Stimulated activated CD4-positive, alpha-beta T cell treated with anti-CD3 and anti-CD28 coated beads, Interleukin-2, amount 100 ng/mL, for 48 hours (primary cell): ENCODE results near the gene TARBP2.
A peak's percentile ranks its signal among the peaks of the same experiment; 100 is the strongest.

ENCODE experiments used
- DNase-seq, 2 donors: peaks; one replicate each; pipeline ENCODE4 v3.0.0-alpha.2; 2020

The TARBP2 gene, protein sequence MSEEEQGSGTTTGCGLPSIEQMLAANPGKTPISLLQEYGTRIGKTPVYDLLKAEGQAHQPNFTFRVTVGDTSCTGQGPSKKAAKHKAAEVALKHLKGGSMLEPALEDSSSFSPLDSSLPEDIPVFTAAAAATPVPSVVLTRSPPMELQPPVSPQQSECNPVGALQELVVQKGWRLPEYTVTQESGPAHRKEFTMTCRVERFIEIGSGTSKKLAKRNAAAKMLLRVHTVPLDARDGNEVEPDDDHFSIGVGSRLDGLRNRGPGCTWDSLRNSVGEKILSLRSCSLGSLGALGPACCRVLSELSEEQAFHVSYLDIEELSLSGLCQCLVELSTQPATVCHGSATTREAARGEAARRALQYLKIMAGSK

DNA sequence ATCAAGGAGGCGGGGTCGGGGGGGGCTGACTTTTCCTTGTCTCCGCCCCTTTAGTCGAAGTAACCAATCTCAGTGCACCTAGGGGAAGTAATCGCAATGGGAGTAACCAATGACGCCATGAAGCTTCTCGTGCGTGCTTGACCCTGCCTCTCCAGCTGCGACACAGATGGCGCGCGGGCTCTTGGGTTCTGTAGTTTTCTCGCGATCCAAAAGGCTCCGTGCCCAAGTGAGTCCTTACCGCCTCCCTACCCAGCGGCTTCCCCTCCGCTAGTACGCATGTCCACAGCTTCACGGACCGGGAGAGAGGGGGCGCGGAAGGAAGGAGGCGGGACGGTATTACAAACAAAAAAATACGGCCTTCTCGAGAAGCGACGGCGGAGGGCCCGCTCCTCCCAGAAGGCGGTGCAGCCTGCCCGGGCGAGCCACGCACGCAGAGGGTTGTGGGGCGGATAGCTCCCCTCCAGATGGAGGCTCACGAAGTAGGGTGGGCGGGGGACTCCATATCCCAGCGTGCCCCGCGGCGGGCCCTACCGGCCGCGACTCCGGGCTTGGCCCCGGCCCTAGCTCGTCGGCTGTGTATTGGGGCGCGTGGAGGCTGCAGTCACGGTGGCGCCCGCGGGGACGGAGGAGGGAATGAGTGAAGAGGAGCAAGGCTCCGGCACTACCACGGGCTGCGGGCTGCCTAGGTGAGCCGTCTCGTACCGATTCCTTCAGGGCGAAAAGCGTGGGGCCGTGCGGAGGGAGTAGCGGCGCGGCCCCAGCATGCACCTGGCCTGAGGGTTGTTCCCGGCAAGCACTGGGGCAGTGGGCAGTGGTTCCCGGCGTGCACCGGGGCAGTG is at the start of gene TARBP2:
TARBP2 (plus strand) TSS at position 508 of the 839 bp plus-strand sequence; CDS start at position 634, 126 bp downstream.
- DNase-seq: peak; percentile 87 to 93

DNA sequence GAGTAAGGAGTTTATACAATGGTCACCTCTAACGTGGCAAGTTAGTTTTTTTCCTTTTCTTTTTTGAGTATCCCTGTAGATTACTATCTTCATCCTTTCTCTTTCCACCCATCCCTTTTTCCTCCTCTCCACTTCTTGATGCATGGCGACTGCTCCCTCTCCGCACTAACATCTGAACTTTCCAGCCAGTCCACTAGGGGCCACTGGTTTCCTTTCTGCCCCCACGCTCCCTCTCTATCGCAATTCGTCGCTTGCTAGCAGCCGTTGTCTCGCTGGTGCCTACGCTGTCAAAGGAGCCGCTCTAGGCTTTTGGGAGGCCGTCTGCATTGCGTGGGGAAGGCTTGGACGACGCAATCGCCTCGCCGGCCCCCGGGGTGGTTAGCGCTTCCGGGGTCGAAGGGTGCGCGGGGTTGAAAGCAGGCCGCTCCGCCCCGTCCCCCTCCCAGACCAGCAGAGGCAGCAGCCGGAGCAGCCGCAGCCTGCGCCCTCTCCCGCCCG is 49.4 kb upstream of the TARBP2 start, which contains the start of gene PCBP2:
PCBP2 (plus strand) TSS at position 442 of the 498 bp plus-strand sequence. CDS start 2,699 bp downstream, outside the sequence.
- peak; percentile 92 to 94 for DNase-seq

DNA sequence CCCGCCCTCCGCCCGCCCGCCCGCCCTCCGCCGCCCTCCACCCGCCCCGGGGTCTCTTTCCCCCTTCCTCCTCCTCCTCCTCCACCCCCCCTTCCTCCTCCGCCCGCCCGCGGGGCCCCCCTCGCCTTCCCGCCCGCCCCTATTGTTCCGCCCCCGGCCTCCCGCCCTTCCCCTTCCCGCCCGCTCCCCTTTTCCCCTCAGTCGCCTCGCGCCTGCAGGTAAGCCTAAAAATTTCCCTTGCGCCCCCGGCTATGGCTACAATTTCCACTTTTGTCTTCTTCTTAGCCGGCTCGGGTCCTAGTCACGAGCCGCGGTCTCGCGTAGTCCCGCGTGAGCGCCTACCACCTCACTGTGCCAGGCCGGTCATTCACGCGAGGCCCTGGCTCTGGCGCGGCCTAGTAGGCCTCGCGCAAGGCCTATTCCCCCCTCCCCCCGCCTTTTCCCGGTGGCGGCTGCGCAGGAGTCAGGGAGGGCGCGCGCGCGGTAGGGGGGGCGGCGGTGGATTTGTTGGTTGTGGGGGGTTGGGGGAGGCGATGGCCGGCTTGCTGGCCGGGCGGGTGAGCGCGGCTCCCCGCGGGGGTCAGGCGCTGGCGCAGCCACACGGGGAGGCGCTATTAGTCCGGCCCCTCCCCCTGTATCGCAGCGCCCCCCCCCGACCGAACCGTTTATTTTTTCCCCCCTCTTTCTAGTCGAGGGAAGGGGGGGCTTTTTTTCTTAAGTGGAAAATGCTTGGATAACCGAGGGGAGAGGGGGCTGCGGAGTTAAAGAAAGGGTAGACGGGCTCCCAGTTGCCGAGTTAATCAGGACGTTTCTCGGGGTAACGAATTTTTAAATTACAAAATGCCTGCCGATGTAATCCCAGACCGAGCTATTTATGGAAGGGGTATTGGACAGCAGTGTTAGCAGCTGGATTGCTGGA is 48.7 kb upstream of the TARBP2 start:
- DNase-seq: peak; percentile 60 to 62

DNA sequence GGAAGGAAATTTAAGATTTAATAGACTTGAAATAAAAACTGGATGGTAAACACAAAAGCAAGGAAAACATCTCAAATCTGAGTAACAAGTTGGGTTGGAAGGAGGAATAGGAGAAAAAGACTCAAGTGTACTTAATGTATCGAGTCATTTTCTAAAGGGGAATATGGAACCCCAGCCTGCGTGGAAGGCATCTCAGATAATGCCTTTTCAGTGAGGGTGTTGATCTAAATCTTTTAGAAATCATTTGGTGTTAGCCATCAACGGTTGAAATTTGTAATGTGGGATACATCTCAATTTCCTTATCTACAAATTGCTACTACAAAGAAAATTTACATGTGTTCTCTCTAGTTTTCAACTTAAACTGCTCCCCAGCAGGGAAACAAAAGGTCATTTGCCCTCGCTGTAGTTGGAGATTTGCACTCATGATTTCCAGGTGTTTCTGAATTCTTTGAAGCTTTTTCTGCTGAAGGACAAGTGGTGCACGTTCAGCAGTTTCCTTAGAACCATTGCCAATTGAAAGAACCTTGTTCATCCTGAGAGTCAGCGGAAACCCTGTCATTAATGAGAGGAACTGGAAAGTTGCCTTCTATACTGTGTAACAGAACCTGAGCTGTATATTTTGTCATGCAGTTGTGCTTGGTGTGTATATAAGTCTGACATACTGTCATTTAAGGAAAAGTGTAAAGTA is 47.0 kb upstream of the TARBP2 start:
- DNase-seq: no peak

DNA sequence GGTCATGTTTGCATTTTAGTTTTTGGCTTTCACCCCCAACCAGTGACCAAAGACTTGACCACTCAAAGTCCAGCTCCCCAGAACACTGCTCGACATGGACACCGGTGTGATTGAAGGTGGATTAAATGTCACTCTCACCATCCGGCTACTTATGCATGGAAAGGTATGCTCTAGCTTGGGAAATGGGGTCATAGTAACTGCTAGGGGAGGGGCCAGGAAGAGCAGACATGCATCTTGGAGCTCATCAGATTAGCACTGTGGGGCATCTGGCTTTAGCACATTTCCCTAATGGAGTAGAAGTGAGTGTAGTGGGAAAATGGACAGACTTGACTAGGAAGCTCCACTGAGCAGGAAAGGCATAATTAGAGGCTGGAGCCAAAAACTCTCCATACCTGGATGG is 46.4 kb upstream of the TARBP2 start:
- DNase-seq: no peak

DNA sequence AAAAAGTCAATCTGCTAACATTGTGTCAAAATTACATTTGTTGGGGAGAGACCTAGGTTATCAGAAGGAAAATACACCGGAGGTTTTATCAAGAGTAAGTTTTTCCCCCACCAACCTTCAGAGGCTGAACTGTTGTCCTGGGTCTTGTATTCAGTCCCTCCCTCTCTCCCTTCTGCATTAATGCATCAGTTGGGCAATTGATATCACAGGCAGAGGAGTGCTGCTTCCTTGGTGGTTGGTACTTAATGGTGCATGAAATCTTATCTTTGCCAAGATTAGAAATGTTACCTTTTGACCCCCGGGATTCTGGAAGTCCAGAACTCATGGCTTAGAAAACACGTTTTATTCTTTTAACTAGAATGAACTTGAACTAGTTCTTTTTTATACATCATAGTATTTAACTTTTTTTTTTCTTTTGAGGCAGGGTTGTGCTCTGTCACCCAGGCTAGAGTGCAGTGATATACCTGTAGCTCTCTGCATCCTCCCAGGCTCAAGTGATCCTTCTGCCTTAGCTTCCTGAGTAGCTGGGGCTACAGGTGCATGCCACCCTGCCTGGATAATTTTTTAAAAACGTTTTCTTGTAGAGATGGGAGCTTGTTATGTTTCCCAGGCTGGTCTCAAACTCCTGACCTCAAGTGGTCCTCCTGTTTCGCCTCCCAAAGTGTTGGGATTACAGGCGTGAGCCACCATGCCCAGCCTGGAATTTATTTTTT is 44.3 kb upstream of the TARBP2 start:
- DNase-seq: no peak

DNA sequence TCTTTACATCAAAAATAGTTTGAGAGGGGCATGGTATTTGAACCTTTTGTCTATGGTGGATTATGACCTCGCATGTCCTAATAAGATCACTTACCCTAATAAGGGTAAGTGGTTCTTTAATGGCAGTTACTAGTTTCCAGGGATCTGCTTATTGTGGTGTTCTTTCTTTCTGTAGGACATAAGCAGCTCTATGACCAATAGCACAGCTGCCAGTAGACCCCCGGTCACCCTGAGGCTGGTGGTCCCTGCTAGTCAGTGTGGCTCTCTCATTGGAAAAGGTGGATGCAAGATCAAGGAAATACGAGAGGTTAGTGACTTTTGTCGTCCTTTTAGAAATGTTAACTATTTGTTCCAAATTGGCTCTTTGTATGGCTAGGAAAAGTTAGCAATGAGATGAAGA is 42.0 kb upstream of the TARBP2 start:
- no peak for DNase-seq

DNA sequence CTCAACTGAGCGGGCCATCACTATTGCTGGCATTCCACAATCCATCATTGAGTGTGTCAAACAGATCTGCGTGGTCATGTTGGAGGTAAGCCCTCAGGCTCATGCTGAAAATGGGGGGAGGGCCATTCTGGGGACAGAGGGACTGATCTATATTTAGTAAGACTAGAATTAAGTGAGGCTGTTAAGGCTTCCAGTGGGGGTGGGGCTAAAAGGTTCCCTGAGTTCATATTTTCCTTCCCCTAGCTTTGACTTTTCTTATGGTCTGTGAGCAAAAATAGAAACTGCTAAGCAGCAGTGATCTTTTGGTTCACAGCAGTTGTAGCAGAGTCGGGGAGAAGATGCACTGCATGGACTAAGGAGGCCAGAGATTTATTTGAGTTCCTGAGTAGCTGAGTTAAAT is 40.0 kb upstream of the TARBP2 start:
- DNase-seq: no peak

DNA sequence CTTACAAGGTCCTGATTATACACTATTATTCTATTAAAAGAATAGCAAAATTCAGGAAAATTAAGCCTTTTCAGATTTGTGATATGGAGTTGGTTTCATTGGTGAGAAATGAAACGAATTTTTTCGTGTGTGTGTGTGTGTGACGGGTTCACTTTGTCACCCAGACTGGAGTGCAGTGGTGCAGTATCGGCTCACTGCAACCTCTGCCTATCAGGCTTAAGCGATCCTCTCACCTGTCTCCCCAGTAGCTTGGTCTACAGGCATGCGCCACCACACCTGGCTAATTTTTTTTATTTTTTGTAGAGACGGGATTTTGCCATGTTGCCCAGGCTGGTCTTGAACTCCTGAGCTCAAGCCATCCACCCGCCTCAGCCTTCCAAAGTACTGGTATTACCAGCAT is 39.5 kb upstream of the TARBP2 start:
- no peak for DNase-seq

DNA sequence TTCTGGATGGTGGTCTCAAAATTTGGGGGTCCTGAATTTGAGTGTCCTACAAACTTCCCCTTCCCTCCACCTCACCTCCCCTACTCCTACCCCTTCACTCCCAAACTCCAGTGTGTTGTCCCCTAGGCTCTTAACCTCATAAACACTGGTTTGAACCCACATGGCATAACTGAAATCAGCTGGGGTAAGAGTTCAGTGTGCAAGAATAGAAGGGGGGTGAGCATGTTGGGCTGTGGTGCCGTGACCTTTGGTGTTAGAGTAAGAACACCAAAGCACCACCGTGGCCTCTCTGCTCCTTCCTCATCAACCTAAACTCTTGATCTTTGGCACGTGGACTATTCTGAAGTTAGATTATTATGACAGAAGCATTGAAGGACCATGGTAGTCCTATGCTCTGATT is 38.1 kb upstream of the TARBP2 start:
- DNase-seq: no peak

DNA sequence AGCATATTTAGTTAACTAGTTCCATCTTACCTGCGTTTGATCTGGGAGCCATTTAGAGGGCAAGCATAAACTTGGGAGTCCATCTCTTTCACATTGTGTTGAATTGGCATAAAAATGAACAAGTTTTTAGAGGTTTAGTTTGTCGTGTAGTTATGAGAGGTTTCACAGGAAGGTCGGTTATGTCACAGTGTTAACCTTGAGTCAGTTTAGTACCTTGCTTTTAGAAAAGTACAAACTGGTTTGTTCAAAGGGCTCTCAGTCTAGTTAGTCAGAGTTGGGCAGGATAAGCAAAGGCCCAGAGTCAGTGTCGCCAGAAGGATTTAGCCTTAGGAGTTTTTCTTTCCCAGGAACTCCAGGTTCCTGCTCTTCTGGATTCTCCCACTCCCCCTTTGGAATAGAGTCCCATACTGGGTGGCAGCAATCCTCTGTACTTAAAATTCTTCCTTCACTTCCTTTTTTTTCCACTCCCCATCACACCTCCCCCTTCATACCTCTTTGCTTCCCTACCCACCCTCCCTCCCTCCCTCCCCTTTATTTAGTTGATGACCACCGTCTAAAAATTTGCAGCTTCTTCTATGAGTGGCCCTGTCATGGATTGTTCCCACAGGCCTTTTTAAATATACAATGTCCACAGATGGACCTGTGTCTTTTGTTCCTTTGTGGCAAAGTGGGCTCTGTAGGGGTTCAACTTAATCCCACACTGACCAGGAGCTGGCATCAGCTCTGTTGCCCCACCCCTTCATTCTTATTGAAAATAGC is 37.1 kb upstream of the TARBP2 start:
- DNase-seq: no peak

DNA sequence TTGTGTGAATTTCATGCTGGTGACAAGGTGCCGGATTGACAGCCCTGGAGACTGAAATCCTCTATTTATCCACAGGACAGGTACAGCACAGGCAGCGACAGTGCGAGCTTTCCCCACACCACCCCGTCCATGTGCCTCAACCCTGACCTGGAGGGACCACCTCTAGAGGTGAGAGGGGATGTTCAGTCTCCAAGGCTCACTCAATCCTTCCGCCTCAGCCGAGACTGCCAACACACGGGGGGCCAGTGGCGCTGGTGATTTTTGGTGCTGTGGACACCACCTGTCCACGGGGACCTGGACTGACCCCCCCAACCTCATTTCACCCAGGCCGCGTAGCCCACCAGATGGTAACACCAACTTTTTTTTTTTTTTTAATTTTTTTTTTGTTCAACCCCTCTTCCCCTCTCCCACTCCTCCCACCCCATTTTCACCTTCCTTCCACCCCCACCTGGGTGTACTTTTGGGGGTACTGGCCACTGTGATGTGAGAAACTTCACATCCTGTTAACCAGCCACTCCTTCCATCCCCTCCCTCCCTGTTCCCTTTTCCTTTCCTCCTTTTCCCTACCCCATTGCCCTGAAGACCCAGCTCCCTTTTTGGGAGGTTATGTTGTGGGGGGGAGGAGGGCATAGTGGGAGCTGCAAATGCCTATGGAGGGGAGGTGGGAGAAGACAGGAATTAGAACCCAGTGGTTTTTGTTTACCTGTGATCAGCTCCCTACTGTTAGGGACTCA is 36.2 kb upstream of the TARBP2 start:
- DNase-seq: no peak

DNA sequence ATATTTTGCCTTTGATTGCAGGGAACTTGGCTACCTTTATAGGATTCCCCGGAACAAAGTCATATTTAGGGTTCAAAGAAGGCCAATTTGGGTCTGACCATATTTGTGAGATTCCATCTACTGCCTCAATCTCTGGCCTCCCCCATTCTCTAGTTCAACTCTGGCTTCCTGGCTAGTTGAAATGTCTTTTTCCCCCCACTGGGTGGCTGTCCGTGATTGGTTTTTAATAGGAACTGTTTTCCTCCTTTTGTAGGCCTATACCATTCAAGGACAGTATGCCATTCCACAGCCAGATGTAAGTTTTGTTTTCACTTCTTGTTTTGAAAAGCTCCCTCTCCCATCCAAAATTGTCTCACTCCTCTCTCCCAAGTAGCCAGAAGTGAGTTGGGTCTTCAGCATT is 35.4 kb upstream of the TARBP2 start:
- DNase-seq: no peak

DNA sequence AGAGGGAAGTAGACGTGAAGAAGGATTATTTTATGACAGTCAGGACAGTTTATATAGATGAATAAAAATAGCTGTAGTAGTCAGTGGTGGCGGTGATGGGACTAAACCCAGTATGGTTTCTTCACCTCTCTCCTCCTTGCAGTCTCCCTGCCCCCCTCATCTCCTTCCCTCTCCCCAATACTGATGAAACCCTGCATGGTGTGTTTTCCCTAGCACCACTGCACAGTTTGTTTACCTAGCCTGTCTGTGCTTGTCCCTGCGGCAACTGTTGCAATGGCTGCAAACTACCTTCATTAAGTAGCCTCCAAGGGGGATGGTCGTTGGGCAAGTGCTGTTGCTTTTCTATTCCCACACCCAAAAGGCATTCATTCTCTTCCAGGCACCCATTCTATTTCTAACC is 34.4 kb upstream of the TARBP2 start:
- DNase-seq: no peak

DNA sequence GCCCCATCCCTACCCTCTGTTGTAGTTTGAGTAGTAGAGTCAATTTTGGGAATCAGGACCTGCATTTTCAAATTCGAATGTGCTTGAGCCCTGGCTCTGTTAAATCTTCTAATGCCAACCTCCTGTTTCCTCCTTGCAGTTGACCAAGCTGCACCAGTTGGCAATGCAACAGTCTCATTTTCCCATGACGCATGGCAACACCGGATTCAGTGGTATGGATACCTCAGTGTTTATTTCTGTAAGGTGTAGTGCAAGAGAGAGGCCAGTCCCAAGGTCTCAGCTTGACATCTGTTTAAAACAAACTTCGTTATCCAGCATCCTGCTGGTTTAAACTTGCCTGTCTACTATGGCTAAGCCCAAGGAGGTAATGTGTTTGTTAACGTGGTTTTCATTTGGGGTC is 34.0 kb upstream of the TARBP2 start:
- DNase-seq: no peak

DNA sequence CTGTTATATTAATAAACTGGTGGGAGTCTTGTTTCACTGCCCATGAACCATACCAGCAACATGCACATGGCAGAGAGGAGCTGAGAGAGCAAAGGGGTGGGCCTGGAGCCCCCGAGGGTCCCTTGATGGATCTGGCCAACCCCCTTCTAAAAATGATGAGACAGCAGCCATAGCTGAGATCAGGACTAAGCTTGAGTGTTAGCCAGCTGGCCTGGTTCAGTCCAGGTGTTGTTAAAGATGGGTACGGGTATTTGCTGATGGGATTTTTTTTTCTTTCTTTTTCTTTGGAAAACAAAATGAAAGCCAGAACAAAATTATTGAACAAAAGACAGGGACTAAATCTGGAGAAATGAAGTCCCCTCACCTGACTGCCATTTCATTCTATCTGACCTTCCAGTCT is 33.2 kb upstream of the TARBP2 start:
- no peak for DNase-seq

DNA sequence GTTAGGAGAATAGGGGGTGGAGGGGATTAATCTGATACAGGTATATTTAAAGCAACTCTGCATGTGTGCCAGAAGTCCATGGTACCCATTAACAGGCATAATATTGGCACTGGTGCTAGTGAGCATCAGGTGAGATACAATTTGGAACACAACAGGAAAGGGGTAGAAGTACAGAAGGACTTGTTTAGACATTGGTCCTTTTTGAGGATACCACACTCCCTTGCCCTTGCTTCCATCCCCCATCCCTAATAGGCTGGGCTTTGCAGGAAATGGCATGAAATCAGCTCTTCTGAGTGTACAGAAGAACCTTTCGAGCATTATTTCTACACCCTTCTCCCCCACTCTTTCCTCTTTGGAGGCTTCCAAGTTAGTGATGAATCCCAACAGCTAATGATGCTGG is 32.8 kb upstream of the TARBP2 start:
- DNase-seq: no peak

DNA sequence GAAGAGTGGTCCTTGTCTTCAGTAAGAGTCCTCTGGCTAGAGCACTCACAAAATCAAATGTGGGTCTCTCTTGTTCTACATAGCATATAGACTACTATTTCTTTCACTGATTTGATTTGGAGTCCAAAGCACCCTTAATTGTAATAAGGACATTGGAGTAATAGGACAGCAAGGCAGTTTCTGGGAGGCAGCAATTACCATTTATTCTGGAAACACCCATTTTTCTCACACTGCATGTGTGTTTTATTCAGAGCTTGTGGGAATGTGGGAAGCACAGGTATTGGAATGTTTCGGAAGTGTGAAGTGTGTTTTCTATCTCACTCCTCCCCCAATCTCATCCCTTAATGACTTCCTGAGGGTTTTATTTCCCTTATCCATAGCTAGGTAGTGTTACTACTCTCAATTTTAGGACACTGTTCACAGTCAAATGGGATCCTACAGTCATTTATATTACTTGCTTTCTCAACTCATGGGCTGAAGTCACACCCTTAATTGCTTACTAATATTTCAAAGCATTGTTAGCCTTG is 29.0 kb upstream of the TARBP2 start:
- DNase-seq: no peak

DNA sequence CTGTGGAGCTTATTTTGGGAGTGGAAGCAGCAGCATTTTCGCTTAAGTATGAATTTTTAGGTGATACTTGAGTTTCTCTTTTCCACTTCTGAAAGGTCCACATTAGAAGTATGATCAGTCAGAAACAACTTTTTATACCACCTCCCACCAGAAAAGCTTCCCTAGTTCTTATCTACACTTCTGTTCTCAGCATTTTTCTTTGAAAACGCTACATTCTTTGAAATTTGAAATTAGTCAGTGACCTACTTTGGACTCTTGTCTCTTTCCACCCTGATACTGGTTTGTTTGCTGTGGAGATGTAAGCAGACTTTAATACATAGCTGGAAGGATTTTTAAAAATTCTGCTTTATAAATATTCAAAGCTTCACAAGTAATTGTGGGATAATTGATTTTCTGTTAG is 27.0 kb upstream of the TARBP2 start:
- DNase-seq: no peak

DNA sequence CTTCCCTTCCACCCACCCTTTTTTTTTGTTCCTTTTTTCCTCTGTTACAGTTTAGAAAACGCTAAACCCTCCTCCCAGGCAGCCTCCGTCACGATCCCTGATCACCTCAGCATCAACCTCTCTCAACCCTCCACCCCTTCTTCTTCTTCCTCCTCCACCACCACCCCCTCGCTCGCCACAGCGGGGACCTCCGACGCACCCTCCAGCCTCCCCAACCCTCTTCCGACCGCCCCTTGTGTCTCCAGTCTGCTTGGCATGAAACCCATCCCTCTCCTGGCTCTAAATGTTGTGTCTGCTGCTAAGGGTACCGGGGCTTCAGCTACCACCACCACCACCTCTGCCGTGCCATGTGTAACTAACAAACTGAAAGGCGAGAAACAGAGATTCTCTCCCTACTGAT is 26.3 kb upstream of the TARBP2 start:
- DNase-seq: no peak
